ENCODE results near the gene MED29. TPM values are rescaled to one million over a fixed set of nuclear protein-coding genes. Genes with fewer than 3 reads are reported as not detected.

MED29 gene
- total and polyA plus RNA-seq, 2 of the 13 experiments (the other 11 are each of a cell fraction or from before 2014, with no cell fraction given), result 14.0 to 19.7 TPM

DNA sequence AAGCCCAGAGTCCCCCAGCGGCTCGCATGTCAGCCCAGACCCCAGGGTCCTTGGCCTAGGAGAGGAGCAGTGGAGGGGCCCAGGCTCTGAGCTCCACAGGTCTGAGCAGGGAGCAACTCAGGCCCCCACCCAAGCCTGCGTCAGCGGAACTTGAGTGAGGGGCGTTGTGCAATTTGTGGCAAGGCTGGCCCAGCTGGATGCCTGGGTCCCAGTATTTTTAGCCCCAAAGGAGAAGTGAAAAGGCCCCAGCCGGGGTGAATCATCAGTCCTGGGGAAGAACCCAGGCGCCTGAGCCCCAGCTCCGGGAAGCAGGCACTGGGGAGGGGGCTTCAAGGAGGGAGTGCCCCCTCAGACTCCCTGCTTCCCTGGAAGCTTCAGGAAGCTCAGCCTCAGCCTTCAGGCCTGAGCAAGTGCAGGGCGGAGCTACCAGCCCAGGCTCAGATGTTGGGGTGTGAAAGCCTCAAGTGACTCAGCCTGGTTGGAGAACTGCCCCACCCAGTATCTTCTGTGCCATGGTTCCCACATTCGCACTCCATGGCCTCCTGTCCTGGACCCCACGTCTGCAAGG is 7.2 kb downstream of the MED29 start (continued):
- TF ChIP-seq ZNF790 (CRISPR knock-in tag; IDR thresholded peaks at IDR 0.05; ENCODE audit: borderline replicate concordance) (no peak), ZMYM2 (CRISPR knock-in tag; IDR thresholded peaks at IDR 0.05) (no peak), RBFOX2 (IDR thresholded peaks at IDR 0.05; ENCODE audit: low read depth, low read length) (0 out of 2 replicates have a peak, but pooled peaks have one; percentile 12), POLR2A (IDR thresholded peaks at IDR 0.05; ENCODE audit: insufficient read depth in 1 of 2, low read depth in 2 of 2, low read length in 2 of 2) (peak in 1 of 2 experiments; percentile 35; a peak in 1 of 4 replicates), ZBTB7B (CRISPR knock-in tag; IDR thresholded peaks at IDR 0.05) (no peak), ZNF180 (CRISPR knock-in tag; IDR thresholded peaks at IDR 0.05; ENCODE audit: borderline replicate concordance, low read depth) (no peak), ZNF775 (CRISPR knock-in tag; IDR thresholded peaks at IDR 0.05; ENCODE audit: borderline replicate concordance) (no peak), ZNF678 (CRISPR knock-in tag; IDR thresholded peaks at IDR 0.05) (no peak), XBP1 (CRISPR knock-in tag; IDR thresholded peaks at IDR 0.05) (no peak), ZNF296 (CRISPR knock-in tag; conservative IDR thresholded peaks at IDR 0.05) (no peak), HOXD1 (CRISPR knock-in tag; IDR thresholded peaks at IDR 0.05) (no peak), CBX5 (CRISPR knock-in tag; IDR thresholded peaks at IDR 0.05; ENCODE audit: borderline replicate concordance) (no peak), ZSCAN31 (CRISPR knock-in tag; IDR thresholded peaks at IDR 0.05; ENCODE audit: low read depth) (no peak), YEATS2 (CRISPR knock-in tag; IDR thresholded peaks at IDR 0.05; ENCODE audit: borderline replicate concordance) (no peak), ZFY (CRISPR knock-in tag; IDR thresholded peaks at IDR 0.05) (peak; percentile 12; the same call in 1 of the 2 replicates), SIN3A (IDR thresholded peaks at IDR 0.05; ENCODE audit: borderline replicate concordance, low read depth, low read length) (no peak), ZSCAN12 (CRISPR knock-in tag; IDR thresholded peaks at IDR 0.05) (no peak), KLF11 (CRISPR knock-in tag; IDR thresholded peaks at IDR 0.05) (0 out of 2 replicates have a peak, but pooled peaks have one; percentile 33), SALL2 (CRISPR knock-in tag; IDR thresholded peaks at IDR 0.05) (no peak), RFX1 (IDR thresholded peaks at IDR 0.05) (no peak), ZNF317 (CRISPR knock-in tag; IDR thresholded peaks at IDR 0.05) (no peak), HDAC6 (IDR thresholded peaks at IDR 0.05; ENCODE audit: low read depth, low read length) (no peak), HNRNPLL (IDR thresholded peaks at IDR 0.05; ENCODE audit: low read depth, low read length, poor library complexity, severe bottlenecking) (peak; percentile 44), ZNF451 (CRISPR knock-in tag; IDR thresholded peaks at IDR 0.05) (peak; percentile 22; the same call in 1 of the 2 replicates), AHR (CRISPR knock-in tag; IDR thresholded peaks at IDR 0.05) (no peak), ZKSCAN5 (CRISPR knock-in tag; IDR thresholded peaks at IDR 0.05) (no peak), ATM (IDR thresholded peaks at IDR 0.05; ENCODE audit: borderline replicate concordance) (no peak), SRY (CRISPR knock-in tag; IDR thresholded peaks at IDR 0.05) (peak; percentile 20; the same call in 1 of the 2 replicates), RFX3 (CRISPR knock-in tag; IDR thresholded peaks at IDR 0.05) (no peak), HOXA9 (CRISPR knock-in tag; IDR thresholded peaks at IDR 0.05; ENCODE audit: borderline replicate concordance) (no peak), HINFP (CRISPR knock-in tag; IDR thresholded peaks at IDR 0.05; ENCODE audit: low read depth) (no peak), KAT2B (IDR thresholded peaks at IDR 0.05; ENCODE audit: borderline replicate concordance, low read depth, low read length) (no peak), BRCA1 (CRISPR knock-in tag; IDR thresholded peaks at IDR 0.05) (no peak), RFX5 (IDR thresholded peaks at IDR 0.05; ENCODE audit: low read depth, low read length) (no peak)
- TF ChIP-seq, protein P1, sequence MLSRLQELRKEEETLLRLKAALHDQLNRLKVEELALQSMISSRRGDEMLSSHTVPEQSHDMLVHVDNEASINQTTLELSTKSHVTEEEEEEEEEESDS (CRISPR knock-in tag; IDR thresholded peaks at IDR 0.05; ENCODE audit: borderline replicate concordance), result no peak

All from HepG2 (cell line).